Osteoblast (primary cell): ENCODE measurements around the gene ZC3H14. TPM values are rescaled to one million over a fixed set of nuclear protein-coding genes. Genes with fewer than 3 reads are reported as not detected.

Experiments
- DNase-seq: peaks from one replicate; pipeline ENCODE4 v3.0.0; 2011; ENCODE audit warnings: low spot score, mixed read lengths; ENCODE audit not compliant: insufficient read length; ENCODE audit errors: missing footprints
- H2AFZ ChIP-seq: 2 replicates; pipeline ENCODE4 v1.6.0; 2011; ENCODE audit warnings: mild to moderate bottlenecking, low read length
- H3K27ac ChIP-seq: 2 replicates; pipeline ENCODE4 v1.5.1; 2011; ENCODE audit warnings: mild to moderate bottlenecking, low read depth, low read length, moderate library complexity
- H3K27me3 ChIP-seq: 2 replicates; pipeline ENCODE4 v1.6.0; 2012; ENCODE audit warnings: mild to moderate bottlenecking, control low read depth, inconsistent platforms, low read length, moderate library complexity; ENCODE audit not compliant: insufficient read depth
- H3K36me3 ChIP-seq: 2 replicates; pipeline ENCODE4 v1.5.1; 2011; ENCODE audit warnings: mild to moderate bottlenecking, low read length, control low read depth, moderate library complexity; ENCODE audit not compliant: insufficient read depth
- H3K4me1 ChIP-seq: 2 replicates; pipeline ENCODE4 v1.5.1; 2011; ENCODE audit warnings: mild to moderate bottlenecking, low read length, control low read depth, moderate library complexity; ENCODE audit not compliant: insufficient read depth
- H3K4me2 ChIP-seq: 2 replicates; pipeline ENCODE4 v1.6.0; 2011; ENCODE audit warnings: mild to moderate bottlenecking, low read length; ENCODE audit not compliant: insufficient read depth
- H3K4me3 ChIP-seq: fragments of 200-600 bp; sonication (generic); 3 replicates; pipeline ENCODE4 v1.5.1; 2012; ENCODE audit warnings: mild to moderate bottlenecking, low read length, inconsistent platforms; ENCODE audit not compliant: insufficient read depth
- H3K79me2 ChIP-seq: 2 replicates; pipeline ENCODE4 v1.6.0; 2012; ENCODE audit warnings: mild to moderate bottlenecking, low read length, control low read depth, inconsistent platforms; ENCODE audit not compliant: insufficient read depth
- H3K9me3 ChIP-seq: 2 replicates; pipeline ENCODE4 v1.5.1; 2011; ENCODE audit warnings: low read depth, low read length, control low read depth
- H4K20me1 ChIP-seq: 2 replicates; pipeline ENCODE4 v1.6.0; 2012; ENCODE audit warnings: mild to moderate bottlenecking, low read length, control low read depth; ENCODE audit not compliant: insufficient read depth
- total RNA-seq: library from RNA; depleted of rRNA; stranded (reverse); fragments of >200 nt; gene quantifications from 2 replicates; pipeline ENCODE4 v1.2.3, GENCODE V29; 2012
- TF ChIP-seq, protein P1 (sequence below): IDR thresholded peaks from 2 replicates; pipeline ENCODE4 v1.5.1; 2011; ENCODE audit warnings: mild to moderate bottlenecking, low read depth, low read length, moderate library complexity; ENCODE audit errors: extremely low read depth

Gene ZC3H14
- total RNA-seq, 1 donor, result 74.6 TPM

DNA sequence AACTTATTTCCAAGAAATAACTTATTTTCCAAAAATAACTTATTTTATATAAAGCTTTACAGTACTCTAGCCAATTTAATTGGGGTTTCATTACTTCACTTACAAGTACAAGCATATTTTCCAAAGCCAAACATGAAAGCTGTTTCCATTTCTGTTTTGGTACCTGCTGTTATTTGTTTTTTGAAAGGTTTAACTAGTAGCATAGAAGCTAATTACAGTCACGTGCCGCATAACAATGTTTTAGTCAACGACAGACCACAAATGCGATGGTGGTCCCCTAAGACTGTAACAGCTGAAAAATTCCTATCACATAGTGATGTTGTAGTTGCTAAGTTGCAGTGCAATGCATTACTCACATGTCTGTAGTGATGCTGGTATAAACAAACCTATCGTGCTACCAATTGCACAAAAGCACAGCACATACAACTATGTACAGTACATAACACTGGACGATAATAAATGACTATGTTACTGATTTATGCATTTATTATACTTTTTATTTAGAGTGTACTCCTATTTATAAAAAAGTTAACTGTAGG is 29.7 kb upstream of the ZC3H14 start:
- H2AFZ ChIP-seq, result no peak overlapping the region
- no peaks in the 10 kb centered on the region for H3K27me3 ChIP-seq
- H3K4me1 ChIP-seq, result no peaks in the 10 kb centered on the region
- H3K79me2 ChIP-seq, result peaks cover 19% of the 10 kb centered on the region
- H3K4me3 ChIP-seq, result no peak overlapping the region
- H3K4me2 ChIP-seq, result no peak overlapping the region
- peaks cover 12% of the 10 kb centered on the region for H3K36me3 ChIP-seq
- DNase-seq, result no peak
- no peaks in the 10 kb centered on the region for H3K9me3 ChIP-seq
- H4K20me1 ChIP-seq, result no peaks in the 10 kb centered on the region
- TF ChIP-seq, protein P1, sequence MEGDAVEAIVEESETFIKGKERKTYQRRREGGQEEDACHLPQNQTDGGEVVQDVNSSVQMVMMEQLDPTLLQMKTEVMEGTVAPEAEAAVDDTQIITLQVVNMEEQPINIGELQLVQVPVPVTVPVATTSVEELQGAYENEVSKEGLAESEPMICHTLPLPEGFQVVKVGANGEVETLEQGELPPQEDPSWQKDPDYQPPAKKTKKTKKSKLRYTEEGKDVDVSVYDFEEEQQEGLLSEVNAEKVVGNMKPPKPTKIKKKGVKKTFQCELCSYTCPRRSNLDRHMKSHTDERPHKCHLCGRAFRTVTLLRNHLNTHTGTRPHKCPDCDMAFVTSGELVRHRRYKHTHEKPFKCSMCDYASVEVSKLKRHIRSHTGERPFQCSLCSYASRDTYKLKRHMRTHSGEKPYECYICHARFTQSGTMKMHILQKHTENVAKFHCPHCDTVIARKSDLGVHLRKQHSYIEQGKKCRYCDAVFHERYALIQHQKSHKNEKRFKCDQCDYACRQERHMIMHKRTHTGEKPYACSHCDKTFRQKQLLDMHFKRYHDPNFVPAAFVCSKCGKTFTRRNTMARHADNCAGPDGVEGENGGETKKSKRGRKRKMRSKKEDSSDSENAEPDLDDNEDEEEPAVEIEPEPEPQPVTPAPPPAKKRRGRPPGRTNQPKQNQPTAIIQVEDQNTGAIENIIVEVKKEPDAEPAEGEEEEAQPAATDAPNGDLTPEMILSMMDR, result no peak
- H3K27ac ChIP-seq, result no peak overlapping the region

DNA sequence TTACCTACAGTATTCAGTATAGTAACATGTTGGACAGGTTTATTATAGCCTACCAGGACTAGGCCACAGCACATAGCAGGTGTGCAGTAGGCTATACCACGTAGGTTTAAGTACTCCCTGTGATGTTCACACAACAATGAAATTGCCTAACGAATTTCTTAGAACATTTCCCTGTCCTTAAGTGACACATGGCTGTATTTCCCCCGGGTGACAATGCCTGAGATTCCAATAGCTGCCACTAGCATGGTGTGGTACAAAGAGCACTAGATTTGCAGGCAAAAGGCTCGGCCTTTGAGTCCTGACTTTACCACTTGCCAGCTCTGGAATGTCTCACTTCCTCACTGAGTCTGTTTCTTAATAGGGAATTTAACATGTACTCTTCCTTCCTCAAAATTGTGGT is 27.7 kb upstream of the ZC3H14 start:
- Histone ChIP-seq H3K4me2 (no peak overlapping the region), H3K36me3 (peaks cover 16% of the 10 kb centered on the region), H3K4me1 (no peaks in the 10 kb centered on the region), H2AFZ (no peak overlapping the region), H3K27me3 (no peaks in the 10 kb centered on the region), H3K4me3 (no peak overlapping the region), H4K20me1 (no peaks in the 10 kb centered on the region), H3K9me3 (no peaks in the 10 kb centered on the region), H3K27ac (no peak overlapping the region), H3K79me2 (peaks cover 33% of the 10 kb centered on the region)
- TF ChIP-seq, protein P1, result peak; percentile 6
- peak; percentile 31 for DNase-seq

DNA sequence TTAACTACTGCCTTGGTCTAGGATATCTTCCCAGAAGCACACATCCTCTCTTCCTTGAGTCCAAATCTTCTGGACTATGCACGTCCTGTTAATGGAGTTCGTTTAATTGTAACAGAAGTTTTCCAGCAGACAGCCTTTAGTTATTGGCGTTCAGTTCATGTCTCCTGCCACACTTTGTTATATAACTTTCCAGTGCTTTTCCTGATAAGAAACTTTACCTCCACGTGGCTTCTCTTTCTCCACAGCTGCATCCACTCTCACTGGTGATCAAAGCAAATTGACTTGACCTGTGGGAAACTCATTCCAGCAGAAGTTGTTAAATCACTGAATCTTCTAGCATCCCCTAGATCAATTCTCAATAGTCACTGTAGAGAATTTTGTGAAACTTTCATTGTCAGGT is 27.0 kb upstream of the ZC3H14 start:
- Histone ChIP-seq H3K27ac (no peak overlapping the region), H3K79me2 (peaks cover 35% of the 10 kb centered on the region), H3K36me3 (peaks cover 16% of the 10 kb centered on the region), H3K4me2 (no peak overlapping the region), H3K4me3 (no peak overlapping the region), H3K27me3 (no peaks in the 10 kb centered on the region), H2AFZ (no peak overlapping the region), H3K4me1 (no peaks in the 10 kb centered on the region), H4K20me1 (peaks cover 1% of the 10 kb centered on the region), H3K9me3 (no peaks in the 10 kb centered on the region)
- TF ChIP-seq, protein P1, result no peak
- no peak for DNase-seq

DNA sequence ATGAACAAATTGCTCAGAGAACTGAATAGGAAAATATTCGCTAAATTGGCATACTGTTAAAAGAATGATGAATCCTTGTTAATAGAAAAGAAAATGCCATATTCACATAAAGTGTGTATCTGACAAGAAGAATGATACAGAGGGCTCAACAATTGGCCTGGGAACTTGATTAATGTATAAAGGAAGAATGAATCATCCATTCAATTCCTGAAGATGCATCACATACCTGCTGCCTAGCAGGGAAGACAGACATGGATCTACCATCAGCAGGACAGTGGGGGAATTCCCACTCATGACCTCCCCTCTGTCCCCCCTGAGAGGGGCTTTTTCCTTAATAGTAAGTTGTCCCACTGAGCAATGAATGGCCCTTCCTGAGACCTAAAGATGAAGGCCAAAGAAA is 21.5 kb upstream of the ZC3H14 start:
- Histone ChIP-seq H4K20me1 (peaks cover 10% of the 10 kb centered on the region), H3K4me2 (no peak overlapping the region), H3K79me2 (peaks cover 65% of the 10 kb centered on the region), H3K27ac (no peak overlapping the region), H3K36me3 (peaks cover 13% of the 10 kb centered on the region), H3K4me3 (no peak overlapping the region), H3K27me3 (no peaks in the 10 kb centered on the region), H3K4me1 (no peaks in the 10 kb centered on the region), H3K9me3 (no peaks in the 10 kb centered on the region), H2AFZ (no peak overlapping the region)
- TF ChIP-seq, protein P1, result no peak
- DNase-seq, result peak; percentile 44
